ENCODE measurements around the gene UNC5CL. TPM values are rescaled to one million over a fixed set of nuclear protein-coding genes. Genes with fewer than 3 reads are reported as not detected.

Gene UNC5CL
- total and polyA plus RNA-seq, 11 donors: 0.21 to 1.1 (median 0.50) TPM

DNA sequence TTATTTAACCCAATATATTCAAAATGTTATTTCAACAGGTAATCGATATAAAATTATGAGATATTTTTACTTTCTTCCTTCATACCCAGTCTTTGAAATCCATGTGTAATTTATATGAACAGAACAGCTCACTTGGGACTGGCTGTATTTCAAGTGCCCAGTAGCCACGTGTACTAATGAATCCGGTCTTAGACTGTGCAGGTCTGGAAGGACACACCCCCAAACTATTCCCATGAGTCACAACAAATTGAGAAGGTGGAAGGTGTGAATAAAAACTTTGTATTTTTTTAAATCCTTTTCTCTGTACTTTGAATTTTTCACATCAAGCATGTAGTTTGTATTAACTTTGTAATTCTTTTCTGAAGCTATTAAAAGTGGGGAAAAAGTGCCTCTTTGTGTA lies 2.8 kb downstream of the UNC5CL start:
- ATAC-seq: no peak
- 57 to 72% (median 61%) methylated on average over 3 of the region's 3 CpGs for WGBS, 4 donors
- intact Hi-C loops (cut with DNase I): loop anchor here in 2 of 10 donors (10.0 kb wide), 2 partner anchors 1671 to 1681 kb away; no protein-coding TSS in a partner anchor

DNA sequence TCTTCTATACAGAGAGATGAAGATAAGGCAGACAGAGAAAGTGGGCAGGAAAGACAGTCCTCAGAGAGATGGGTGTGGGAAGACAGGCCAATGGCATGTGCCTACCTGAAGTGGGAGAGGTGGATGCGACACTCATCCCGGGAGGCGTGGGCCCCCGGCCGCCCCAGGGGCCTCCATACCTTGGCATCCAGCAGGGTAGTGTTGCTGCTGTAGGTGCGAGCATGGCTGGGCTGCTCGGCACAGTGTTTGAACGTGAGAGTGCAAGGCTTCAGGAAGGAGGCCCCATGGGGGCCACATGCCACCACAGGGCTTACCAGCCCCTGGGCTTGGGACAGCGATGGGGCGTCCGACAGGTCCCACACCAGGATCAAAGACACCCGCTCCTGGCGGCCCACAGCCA lies 5.2 kb downstream of the UNC5CL start:
- intact Hi-C loops (cut with DNase I): loop anchor here in 4 of 10 donors (5.0 to 10.0 kb wide), 3 partner anchors 34 to 1679 kb away; no protein-coding TSS in a partner anchor
- no peak for DNase-seq
- H3K27ac ChIP-seq: no peak overlapping the region
- no peaks in the 10 kb centered on the region for H3K27me3 ChIP-seq
- 90 to 95% (median 94%) methylated on average over 13 of the region's 13 CpGs for WGBS, 4 donors
- no peaks in the 10 kb centered on the region for H3K9me3 ChIP-seq
- H3K36me3 ChIP-seq: no peaks in the 10 kb centered on the region
- ATAC-seq: no peak
- no peak overlapping the region for H3K4me3 ChIP-seq
- peaks cover 0 to 3% (median under 1%) of the 10 kb centered on the region in 12 donors for H3K4me1 ChIP-seq
- no peak for TF ChIP-seq CTCF (IDR thresholded peaks at IDR 0.05)
- TF ChIP-seq POLR2A (IDR thresholded peaks at IDR 0.05): no peak

More for the DNA sequence above, 2.8 kb downstream of the UNC5CL start:
- Histone ChIP-seq H3K4me3 (no peak overlapping the region), H3K27me3 (no peaks in the 10 kb centered on the region), H3K9me3 (no peaks in the 10 kb centered on the region), H3K36me3 (no peaks in the 10 kb centered on the region), H3K27ac (no peak overlapping the region), H3K4me1 (peaks cover 0 to 7% (median 0%) of the 10 kb centered on the region in 12 donors)
- TF ChIP-seq POLR2A (IDR thresholded peaks at IDR 0.05) (no peak), CTCF (IDR thresholded peaks at IDR 0.05) (no peak)
- no peak for DNase-seq

DNA sequence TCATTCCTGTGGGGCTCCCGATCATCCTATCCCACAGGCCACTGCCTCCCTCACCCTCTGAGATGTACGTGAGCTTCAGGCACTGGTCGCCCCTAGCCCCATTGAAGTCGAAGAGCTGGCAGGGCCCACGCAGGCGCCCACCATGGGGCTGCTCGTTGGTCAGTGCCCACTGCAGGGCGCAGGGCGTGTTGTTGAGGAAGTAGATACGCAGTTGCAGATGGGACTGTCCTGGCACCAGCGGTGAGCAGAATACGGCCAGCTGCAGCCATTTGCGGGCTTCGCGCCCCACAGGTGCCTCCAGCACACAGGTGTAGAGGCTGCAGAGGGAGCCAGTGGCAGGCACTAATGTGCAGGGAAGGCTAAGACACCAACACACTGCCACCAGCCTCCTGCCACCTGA lies 6.2 kb downstream of the UNC5CL start:
- Histone ChIP-seq H3K4me1 (peaks cover 0 to 11% (median 8%) of the 10 kb centered on the region in 12 donors), H3K27me3 (no peaks in the 10 kb centered on the region), H3K4me3 (no peak overlapping the region), H3K36me3 (no peaks in the 10 kb centered on the region), H3K27ac (no peak overlapping the region), H3K9me3 (no peaks in the 10 kb centered on the region)
- intact Hi-C loops (cut with DNase I): loop anchor here in 4 of 10 donors (5.0 to 10.0 kb wide), 3 partner anchors 34 to 1678 kb away; no protein-coding TSS in a partner anchor
- ATAC-seq (no peak), DNase-seq (no peak)
- 92 to 97% (median 95%) methylated on average over 11 to 15 of the region's 15 CpGs for WGBS, 4 donors
- TF ChIP-seq CTCF (IDR thresholded peaks at IDR 0.05): no peak
- no peak for TF ChIP-seq POLR2A (IDR thresholded peaks at IDR 0.05)

GRCh38 chr6:41028561-41029412 lies 10.2 kb downstream of the UNC5CL start:
- no peaks in the 10 kb centered on the region for H3K36me3 ChIP-seq
- peak overlapping the region; percentile 42 to 85 (median 75) for H3K27ac ChIP-seq
- ATAC-seq: peak; percentile 33 to 64 (median 54)
- H3K27me3 ChIP-seq: no peaks in the 10 kb centered on the region
- peak overlapping the region; percentile 23 to 73 (median 60) for H3K4me3 ChIP-seq
- WGBS, 4 donors: 37 to 51% (median 44%) methylated on average over 9 to 13 of the region's 13 CpGs
- DNase-seq: no peak
- TF ChIP-seq CTCF (IDR thresholded peaks at IDR 0.05): no peak
- TF ChIP-seq POLR2A (IDR thresholded peaks at IDR 0.05): no peak
- intact Hi-C loops (cut with DNase I): loop anchor here in 9 of 10 donors (2.0 to 10.0 kb wide), 15 partner anchors 22 to 1684 kb away; no protein-coding TSS in a partner anchor
- no peaks in the 10 kb centered on the region for H3K9me3 ChIP-seq
- peaks cover 0 to 23% (median 12%) of the 10 kb centered on the region in 12 donors for H3K4me1 ChIP-seq

Measured in heart left ventricle (tissue), 16 donors.